Neural cell (in vitro differentiated cells): ENCODE results near the gene RTN4RL1. TPM values are rescaled to one million over a fixed set of nuclear protein-coding genes. Genes with fewer than 3 reads are reported as not detected.

Experiments used
- H2AFZ ChIP-seq: fragments of 200-600, 300-800 bp; sonication (generic), shearing (Covaris generic); 2 replicates; pipeline ENCODE4 v1.6.0; 2014; ENCODE audit warnings: low read depth, mild to moderate bottlenecking, antibody characterized with exemption, low read length, moderate library complexity
- H3F3A ChIP-seq: fragments of 200-600 bp; shearing (Covaris generic); 2 replicates; pipeline ENCODE4 v1.6.1; 2016; ENCODE audit warnings: mild to moderate bottlenecking, moderate library complexity, mixed read lengths, antibody characterized with exemption, low read length; ENCODE audit not compliant: insufficient read depth, poor library complexity, severe bottlenecking
- H3K27ac ChIP-seq: fragments of 200-600, 300-800 bp; sonication (generic), shearing (Covaris generic); 2 replicates; pipeline ENCODE4 v1.5.1; 2014; ENCODE audit warnings: mild to moderate bottlenecking, low read length, moderate library complexity
- H3K27me3 ChIP-seq: fragments of 300-800, 200-600 bp; sonication (generic), shearing (Covaris generic); 2 replicates; pipeline ENCODE4 v1.6.0; 2014; ENCODE audit warnings: mild to moderate bottlenecking, low read depth, low read length, moderate library complexity; ENCODE audit not compliant: insufficient read depth
- H3K36me3 ChIP-seq: fragments of 300-800, 200-600 bp; sonication (generic), shearing (Covaris generic); 2 replicates; pipeline ENCODE4 v1.5.1; 2014; ENCODE audit warnings: mild to moderate bottlenecking, antibody characterized with exemption, low read length, moderate library complexity; ENCODE audit not compliant: insufficient read depth
- H3K4me2 ChIP-seq: fragments of 300-800, 200-600 bp; sonication (generic), shearing (Covaris generic); 2 replicates; pipeline ENCODE4 v1.6.0; 2014; ENCODE audit warnings: mild to moderate bottlenecking, low read length
- H3K4me3 ChIP-seq: fragments of 300-800, 200-600 bp; sonication (generic), shearing (Covaris generic); 2 replicates; pipeline ENCODE4 v1.5.1; 2014; ENCODE audit warnings: mild to moderate bottlenecking, low read length, moderate library complexity
- H3K79me2 ChIP-seq: fragments of 200-600 bp; shearing (Covaris generic); replicated peaks from 2 replicates; pipeline ENCODE4 v1.6.0; 2014; ENCODE audit warnings: mild to moderate bottlenecking, low read length, moderate library complexity; ENCODE audit not compliant: insufficient read depth
- H3K9ac ChIP-seq: fragments of 300-800, 200-600 bp; sonication (generic), shearing (Covaris generic); 2 replicates; pipeline ENCODE4 v1.6.1; 2016; ENCODE audit warnings: mild to moderate bottlenecking, low read length, mixed read lengths
- H3K9me2 ChIP-seq: fragments of 200-600 bp; shearing (Covaris generic); 2 replicates; pipeline ENCODE4 v1.6.1; 2016; ENCODE audit warnings: mild to moderate bottlenecking, low read length, mixed read lengths; ENCODE audit not compliant: insufficient read depth
- H3K9me3 ChIP-seq: fragments of 200-600, 300-800 bp; sonication (generic), shearing (Covaris generic); 2 replicates; pipeline ENCODE4 v1.6.1; 2016; ENCODE audit warnings: mild to moderate bottlenecking, mixed run types, low read length, moderate library complexity, mixed read lengths
- H4K20me1 ChIP-seq: fragments of 200-600 bp; shearing (Covaris generic); 2 replicates; pipeline ENCODE4 v1.6.1; 2016; ENCODE audit warnings: mild to moderate bottlenecking, mixed run types; ENCODE audit not compliant: insufficient read depth
- CTCF ChIP-seq: fragments of 450-650 bp; IDR thresholded peaks from 2 replicates; pipeline ENCODE4 v1.5.1; 2014; ENCODE audit warnings: antibody characterized with exemption, mild to moderate bottlenecking, moderate library complexity; ENCODE audit not compliant: poor library complexity, severe bottlenecking
- EP300 ChIP-seq: fragments of 450-650 bp; conservative IDR thresholded peaks from 2 replicates; pipeline ENCODE4 v1.6.1; 2014; ENCODE audit warnings: antibody characterized with exemption, mild to moderate bottlenecking, moderate library complexity; ENCODE audit not compliant: poor library complexity, severe bottlenecking
- EZH2 ChIP-seq: fragments of 200-600, 300-800 bp; shearing (Covaris generic), sonication (generic); IDR thresholded peaks from 2 replicates; pipeline ENCODE4 v1.6.1; 2014; ENCODE audit warnings: antibody characterized with exemption, low read length, borderline replicate concordance, mild to moderate bottlenecking; ENCODE audit not compliant: insufficient read depth, poor library complexity, severe bottlenecking
- MXI1 ChIP-seq: fragments of 450-650 bp; conservative IDR thresholded peaks from 2 replicates; pipeline ENCODE4 v1.6.1; 2014; ENCODE audit warnings: antibody characterized with exemption, mild to moderate bottlenecking; ENCODE audit not compliant: poor library complexity, severe bottlenecking
- POLR2AphosphoS5 ChIP-seq: IDR thresholded peaks from 2 replicates; pipeline ENCODE4 v1.6.1; 2012
- RAD21 ChIP-seq: fragments of 450-650 bp; conservative IDR thresholded peaks from 2 replicates; pipeline ENCODE4 v1.6.1; 2014; ENCODE audit warnings: antibody characterized with exemption, mild to moderate bottlenecking, moderate library complexity
- REST ChIP-seq: IDR thresholded peaks from 2 replicates; pipeline ENCODE4 v1.6.1; 2012; ENCODE audit warnings: borderline replicate concordance
- SMC3 ChIP-seq: fragments of 450-650 bp; conservative IDR thresholded peaks from 2 replicates; pipeline ENCODE4 v1.6.1; 2014; ENCODE audit warnings: antibody characterized with exemption, mild to moderate bottlenecking, moderate library complexity; ENCODE audit not compliant: poor library complexity
- TAF1 ChIP-seq: IDR thresholded peaks from 2 replicates; pipeline ENCODE4 v1.6.1; 2012; ENCODE audit warnings: low read depth
- polyA plus RNA-seq: library from polyadenylated mRNA; depleted of rRNA; stranded (reverse); fragments of >200 nt; gene quantifications from 2 replicates; pipeline ENCODE4 v1.2.3, GENCODE V29; 2014

Gene RTN4RL1
- polyA plus RNA-seq, 1 donor from 2014 or later = 8.1 TPM

GRCh38 chr17:2028737-2029136, 3.6 kb upstream of the RTN4RL1 start:
- Histone ChIP-seq H3K4me2 (no peak overlapping the region), H3K9ac (no peak overlapping the region), H3K36me3 (no peaks in the 10 kb centered on the region), H4K20me1 (no peaks in the 10 kb centered on the region), H3K27ac (no peak overlapping the region), H2AFZ (no peak overlapping the region), H3K9me2 (no peaks in the 10 kb centered on the region), H3K79me2 (no peaks in the 10 kb centered on the region), H3F3A (no peaks in the 10 kb centered on the region), H3K27me3 (peaks cover 24% of the 10 kb centered on the region), H3K4me3 (no peak overlapping the region), H3K9me3 (no peaks in the 10 kb centered on the region)
- TF ChIP-seq EP300 (no peak), REST (no peak), CTCF (no peak), EZH2 (no peak), POLR2AphosphoS5 (no peak), TAF1 (no peak), SMC3 (no peak), MXI1 (no peak), RAD21 (no peak)

GRCh38 chr17:2028234-2028614, 3.1 kb upstream of the RTN4RL1 start:
- H3K36me3 ChIP-seq = no peaks in the 10 kb centered on the region
- no peak overlapping the region for H3K4me2 ChIP-seq
- no peaks in the 10 kb centered on the region for H3F3A ChIP-seq
- no peak overlapping the region for H3K27ac ChIP-seq
- no peaks in the 10 kb centered on the region for H4K20me1 ChIP-seq
- H3K9me3 ChIP-seq = no peaks in the 10 kb centered on the region
- H3K4me3 ChIP-seq = no peak overlapping the region
- no peaks in the 10 kb centered on the region for H3K9me2 ChIP-seq
- TF ChIP-seq POLR2AphosphoS5 = no peak
- no peak for TF ChIP-seq EP300
- no peak for TF ChIP-seq SMC3
- TF ChIP-seq TAF1 = no peak
- no peak for TF ChIP-seq EZH2
- no peak for TF ChIP-seq RAD21
- no peak for TF ChIP-seq REST
- no peak for TF ChIP-seq MXI1
- no peak for TF ChIP-seq CTCF
- no peak overlapping the region for H3K9ac ChIP-seq
- no peaks in the 10 kb centered on the region for H3K79me2 ChIP-seq
- peaks cover 24% of the 10 kb centered on the region for H3K27me3 ChIP-seq
- no peak overlapping the region for H2AFZ ChIP-seq
